GM10266 (cell line): ENCODE data around the gene SIK2.
"Not testable (repeated sequence)": the region's sequence is repeated elsewhere in the genome, so short reads cannot be mapped to it uniquely, and the experiment has no call there.

Experiments used
- DNase-seq: peaks from one replicate; pipeline ENCODE4 v3.0.0; 2012; ENCODE audit errors: extremely low spot score
- TF ChIP-seq, protein P1 (sequence below): IDR thresholded peaks from 2 replicates; pipeline ENCODE4 v1.5.1; 2012; ENCODE audit warnings: mild to moderate bottlenecking, low read depth; ENCODE audit not compliant: control insufficient read depth, insufficient read depth; ENCODE audit errors: missing control alignments

The SIK2 gene

DNA sequence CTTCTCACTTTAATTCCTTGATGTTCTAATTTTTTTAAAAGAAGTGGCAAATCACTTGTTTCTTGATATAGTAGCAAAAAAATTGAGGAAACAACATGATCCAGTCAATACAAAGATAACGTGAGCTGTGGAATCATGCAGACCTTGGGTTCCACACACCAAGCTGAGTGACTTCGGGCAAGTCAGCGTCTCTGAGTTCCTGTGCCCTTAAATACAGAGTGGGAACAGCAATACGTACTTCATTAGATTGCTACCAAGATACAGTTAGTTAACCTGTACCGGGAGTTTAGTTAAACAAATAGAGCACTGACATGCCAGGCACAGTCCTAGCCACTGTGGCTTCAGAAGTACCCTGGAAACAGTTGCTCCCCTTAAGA, 105.4 kb downstream of the SIK2 start:
- TF ChIP-seq, protein P1, sequence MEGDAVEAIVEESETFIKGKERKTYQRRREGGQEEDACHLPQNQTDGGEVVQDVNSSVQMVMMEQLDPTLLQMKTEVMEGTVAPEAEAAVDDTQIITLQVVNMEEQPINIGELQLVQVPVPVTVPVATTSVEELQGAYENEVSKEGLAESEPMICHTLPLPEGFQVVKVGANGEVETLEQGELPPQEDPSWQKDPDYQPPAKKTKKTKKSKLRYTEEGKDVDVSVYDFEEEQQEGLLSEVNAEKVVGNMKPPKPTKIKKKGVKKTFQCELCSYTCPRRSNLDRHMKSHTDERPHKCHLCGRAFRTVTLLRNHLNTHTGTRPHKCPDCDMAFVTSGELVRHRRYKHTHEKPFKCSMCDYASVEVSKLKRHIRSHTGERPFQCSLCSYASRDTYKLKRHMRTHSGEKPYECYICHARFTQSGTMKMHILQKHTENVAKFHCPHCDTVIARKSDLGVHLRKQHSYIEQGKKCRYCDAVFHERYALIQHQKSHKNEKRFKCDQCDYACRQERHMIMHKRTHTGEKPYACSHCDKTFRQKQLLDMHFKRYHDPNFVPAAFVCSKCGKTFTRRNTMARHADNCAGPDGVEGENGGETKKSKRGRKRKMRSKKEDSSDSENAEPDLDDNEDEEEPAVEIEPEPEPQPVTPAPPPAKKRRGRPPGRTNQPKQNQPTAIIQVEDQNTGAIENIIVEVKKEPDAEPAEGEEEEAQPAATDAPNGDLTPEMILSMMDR, result no peak
- no peak for DNase-seq

DNA sequence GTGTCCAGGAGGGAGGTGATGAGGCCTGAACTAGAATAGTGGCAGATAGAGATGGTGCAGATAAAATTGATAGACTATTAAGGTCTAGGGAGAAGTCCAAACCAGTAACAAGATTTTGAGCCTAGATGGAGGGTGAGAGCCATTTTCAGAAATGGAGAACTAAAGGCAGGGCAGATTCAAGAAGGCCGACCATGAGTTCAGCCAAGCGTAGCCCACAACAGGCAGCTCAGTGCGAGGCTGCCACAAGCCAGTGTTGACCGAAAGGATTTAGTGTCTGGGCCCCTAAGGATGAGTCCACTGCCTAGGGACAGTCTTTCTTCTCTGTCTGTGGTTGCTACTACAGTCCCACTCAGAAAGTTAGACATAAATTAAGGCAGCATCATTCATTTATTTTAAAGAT, 112.3 kb downstream of the SIK2 start:
- TF ChIP-seq, protein P1, result no peak
- no peak for DNase-seq

DNA sequence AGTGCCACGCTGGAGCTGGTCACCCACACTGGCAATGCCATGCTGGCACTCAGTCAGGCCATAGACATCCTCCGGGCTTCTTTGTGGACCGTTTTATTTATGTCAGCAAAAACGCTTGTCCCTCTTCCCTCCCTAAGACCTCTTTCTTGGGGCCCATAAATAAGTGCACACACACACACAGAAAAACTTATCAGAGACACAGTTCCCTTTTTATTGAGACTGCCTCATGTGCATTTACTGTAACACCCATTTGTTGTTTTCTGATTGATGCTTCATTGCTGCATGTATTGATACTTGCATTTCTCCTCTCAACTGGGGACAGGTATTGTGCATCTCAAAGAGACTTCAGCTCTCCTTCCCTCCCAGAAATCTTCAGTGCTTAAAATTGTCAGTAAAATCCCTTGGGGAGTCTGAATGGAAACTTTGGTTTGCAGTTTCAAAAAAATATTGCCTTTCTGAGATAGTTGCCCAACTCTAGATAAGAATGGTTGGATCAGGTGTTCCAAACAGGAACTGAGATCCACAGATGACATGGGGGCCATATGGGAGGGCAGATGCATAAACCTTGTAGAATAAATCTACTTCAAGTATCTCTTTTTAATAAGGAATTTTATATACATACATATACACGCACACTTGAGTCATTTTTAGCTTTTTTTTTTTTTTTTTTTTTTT, 113.0 kb downstream of the SIK2 start:
- TF ChIP-seq, protein P1, result no peak
- DNase-seq, result no peak

DNA sequence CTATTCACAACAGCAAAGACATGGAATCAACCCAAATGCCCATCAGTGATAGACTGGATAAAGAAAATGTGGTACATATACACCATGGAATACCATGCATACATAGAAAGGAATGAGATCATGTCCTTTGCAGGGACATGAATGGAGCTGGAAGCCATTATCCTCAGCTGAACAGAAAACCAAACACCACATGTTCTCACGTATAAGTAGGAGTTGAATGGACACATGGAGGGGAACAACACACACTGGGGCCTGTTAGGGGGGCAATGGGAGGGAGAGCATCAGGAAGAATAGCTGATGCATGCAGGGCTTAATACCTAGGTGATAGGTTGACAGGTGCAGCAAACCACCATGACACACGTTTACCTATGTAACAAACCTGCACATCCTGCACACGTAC, 115.4 kb downstream of the SIK2 start:
- DNase-seq, result not testable (repeated sequence)

DNA sequence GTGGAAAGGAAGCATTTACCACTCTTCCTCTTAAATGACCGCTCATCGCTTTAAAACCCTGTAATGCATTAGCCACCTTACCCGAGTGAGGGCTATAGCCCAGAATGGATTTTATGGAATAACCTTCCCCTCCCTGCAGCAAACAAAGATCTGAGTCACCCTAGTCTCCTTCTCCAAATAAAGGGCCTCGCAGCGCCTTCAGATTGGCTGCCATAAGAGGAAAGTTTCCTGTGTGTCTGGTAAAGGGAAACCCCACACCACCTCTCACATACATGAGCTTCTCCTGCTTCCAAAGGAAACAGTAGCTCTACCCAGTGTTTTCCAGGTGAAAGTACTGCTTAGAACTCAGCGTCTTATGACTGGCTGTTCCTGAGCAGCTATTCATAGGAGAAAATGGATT, 116.2 kb downstream of the SIK2 start:
- TF ChIP-seq, protein P1, result no peak
- no peak for DNase-seq

DNA sequence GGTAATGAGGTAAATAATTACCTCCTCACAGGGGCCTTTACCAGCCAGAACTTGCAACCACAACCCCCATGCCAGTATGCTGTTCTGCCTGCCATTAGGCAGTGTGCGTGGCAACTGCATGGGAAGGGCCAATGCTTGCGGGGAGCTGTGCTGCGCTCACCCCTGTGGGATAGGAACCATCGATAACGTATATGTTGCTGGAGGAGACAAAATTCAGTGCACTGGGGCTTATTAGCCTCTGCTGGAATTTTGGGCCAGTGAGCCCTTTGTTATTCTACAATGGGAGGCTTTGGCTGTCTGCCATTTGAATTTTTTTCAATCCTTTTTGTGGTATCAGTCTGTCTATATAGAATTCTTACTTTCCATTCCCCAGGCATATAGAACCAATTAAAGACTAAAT, 116.6 kb downstream of the SIK2 start:
- TF ChIP-seq, protein P1, result no peak
- DNase-seq, result no peak

DNA sequence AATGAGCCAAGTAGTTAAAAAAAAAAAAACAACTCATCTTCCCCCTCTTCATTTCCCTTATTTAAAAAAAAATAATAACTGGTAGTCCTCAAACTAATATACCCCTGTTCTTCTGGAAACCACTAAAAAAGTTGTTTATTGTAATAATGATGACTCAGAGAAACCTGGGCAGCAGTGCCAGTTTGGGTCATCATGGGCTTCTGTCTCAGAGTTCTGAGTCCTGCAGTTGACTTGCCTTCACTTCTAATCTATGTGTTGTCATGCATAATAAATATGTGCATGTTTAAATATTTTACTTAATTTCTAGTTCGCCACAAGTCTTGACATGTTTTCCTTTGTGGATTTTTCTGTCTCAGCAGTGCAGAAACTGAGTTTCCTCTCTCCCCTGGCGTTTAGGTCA, 117.1 kb downstream of the SIK2 start:
- no peak for DNase-seq
- TF ChIP-seq, protein P1, result no peak
